T-helper 1 cell (primary cell): ENCODE results near the gene GK2.

Source experiments
- DNase-seq, 5 donors: peaks; one replicate each; pipeline ENCODE4 v3.0.0-alpha.2; 2012 to 2020

GK2 gene

DNA sequence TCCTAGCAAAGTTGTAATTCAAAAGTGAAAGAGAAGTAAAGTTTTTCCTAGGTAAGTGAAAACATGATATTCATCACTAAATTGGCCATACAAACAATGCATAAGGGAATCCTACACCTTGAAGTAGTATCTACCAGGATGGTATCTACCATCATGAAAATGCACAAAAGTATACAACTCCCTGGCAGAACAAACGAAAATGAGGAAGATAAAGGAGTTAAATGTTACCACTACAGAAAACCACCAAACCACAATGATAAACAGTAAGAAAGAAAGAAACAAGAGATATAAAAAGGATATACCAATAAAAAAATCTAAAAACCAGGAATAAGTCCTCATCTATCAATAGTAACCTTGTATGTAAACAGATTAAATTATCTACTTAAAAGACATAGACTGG, 26.9 kb downstream of the GK2 start:
- no peak for DNase-seq

DNA sequence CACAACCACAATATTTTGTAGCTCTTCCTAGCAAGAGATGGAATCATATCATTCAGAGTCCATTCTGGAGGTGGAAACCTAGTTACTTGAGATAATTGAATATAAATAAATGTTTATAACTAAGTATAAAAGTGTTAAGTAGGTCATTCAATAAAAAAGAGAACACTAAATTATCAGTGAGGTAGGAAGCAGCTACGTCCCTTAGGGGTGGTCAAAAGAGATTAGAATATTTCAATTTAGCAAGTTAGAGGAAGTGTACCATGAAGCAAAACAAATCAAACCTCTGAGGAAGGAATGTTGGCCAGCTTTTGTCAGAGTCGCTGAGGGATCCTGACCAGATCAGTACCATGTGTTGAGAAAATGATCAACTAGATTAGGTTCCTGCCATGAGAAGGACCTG, 38.0 kb downstream of the GK2 start:
- DNase-seq, result no peak

DNA sequence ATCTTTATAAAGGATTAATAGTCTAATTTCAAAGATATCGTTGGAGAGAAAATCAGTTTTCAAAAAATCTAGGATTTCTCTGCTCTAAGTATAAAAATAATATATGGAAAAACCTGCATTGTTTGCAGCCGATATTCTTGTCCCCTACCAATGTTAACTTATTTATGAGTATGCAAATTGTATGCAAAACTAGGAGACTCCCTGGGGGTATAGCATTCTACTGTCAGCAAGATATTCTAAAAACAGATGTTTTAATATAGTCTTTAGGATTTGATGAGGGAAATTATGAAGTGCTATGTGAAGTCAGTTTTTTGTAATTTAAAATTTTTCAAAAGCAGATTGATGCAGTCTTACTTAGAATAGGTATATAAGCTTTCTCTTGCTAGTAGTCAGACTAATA, 40.9 kb downstream of the GK2 start:
- no peak for DNase-seq

DNA sequence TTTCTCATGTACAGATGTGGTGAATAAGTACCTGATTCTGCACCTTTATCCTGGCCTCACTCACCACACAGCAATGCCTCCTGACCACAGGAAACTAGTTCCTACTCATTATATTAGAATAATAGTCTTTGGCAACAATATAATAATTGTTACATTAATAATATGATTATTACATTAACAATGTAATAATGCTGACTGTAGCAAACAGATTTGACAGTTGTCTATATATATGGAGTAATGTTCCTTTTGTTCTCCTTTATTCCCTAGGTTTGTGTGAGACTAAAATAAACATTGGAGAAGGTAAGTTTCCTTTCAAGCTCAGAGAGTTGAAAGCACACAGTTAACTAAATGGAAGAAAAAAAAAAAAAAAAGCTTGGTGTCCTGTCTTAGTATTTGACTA, 41.6 kb downstream of the GK2 start:
- no peak for DNase-seq

DNA sequence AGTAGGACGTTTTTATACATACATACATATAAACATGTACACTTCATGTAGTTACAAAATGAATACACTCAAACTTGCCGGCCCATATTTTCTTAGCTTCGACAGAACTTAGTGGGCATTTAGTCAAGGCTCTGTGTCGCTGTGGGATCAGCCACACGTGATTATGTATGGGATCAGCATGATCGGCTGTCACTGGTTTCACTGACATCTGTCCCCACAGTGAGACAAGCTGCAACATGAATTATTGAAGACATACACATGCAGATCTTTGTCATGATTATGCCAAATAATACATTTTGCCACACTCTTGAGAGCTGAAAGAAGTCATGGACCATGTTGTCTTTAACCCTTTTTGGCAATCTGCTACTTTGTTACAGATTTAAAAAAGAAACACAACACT, 44.0 kb downstream of the GK2 start:
- no peak for DNase-seq

DNA sequence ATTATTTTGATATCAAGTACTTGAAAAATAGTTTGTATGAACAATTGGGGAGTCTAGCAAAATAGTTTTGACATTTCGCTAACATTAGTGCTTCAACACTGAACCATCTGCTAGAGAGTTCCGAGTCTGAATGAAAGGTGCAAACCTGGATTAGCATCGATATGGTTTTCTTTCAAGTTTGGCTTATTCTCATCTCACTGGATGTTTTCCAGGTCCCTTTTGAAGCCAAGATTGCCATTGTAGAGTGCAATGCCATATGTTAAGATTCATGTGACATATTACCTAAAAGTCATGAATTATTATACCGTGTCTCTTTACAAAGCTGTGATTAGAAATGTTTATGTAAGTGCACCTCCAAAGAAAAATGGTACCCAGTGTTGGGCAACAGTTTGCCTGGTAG, 45.4 kb downstream of the GK2 start:
- no peak for DNase-seq

DNA sequence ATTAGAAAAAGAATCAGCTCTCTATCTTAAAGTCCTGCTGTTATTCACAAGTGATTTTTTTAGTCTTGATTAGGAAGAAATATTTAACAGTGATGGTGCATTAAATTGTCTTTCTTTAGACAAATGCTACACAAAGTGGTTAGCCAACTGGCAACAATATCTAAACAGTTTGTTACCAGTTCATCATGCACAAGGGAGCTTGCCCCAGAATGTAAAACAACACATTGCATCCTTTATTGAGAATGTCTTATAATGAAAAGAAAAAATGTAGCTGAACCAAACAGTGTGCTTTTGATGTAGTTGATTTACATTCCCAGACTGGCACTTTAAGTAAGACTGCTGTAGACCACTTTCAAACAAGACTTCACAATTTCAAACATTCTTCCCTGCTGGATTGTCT, 48.0 kb downstream of the GK2 start:
- DNase-seq, result no peak

DNA sequence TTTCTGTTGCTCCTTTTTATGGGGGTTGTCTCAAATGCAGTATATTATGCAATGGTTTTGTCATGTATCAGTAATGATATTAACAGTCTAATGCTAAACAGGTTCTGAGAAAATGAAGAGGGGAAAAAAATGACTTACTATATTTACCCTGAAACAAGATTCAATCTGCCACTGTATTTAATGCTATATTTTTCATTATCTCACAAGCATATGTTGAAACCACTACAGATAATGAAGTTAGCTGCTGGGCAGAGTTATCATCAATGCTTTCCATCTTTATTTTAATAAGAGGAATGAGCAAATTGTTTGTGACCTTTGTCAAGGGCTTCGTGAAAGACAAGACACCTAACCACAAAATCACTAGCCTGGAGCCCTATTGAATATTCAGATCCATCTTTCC, 49.6 kb downstream of the GK2 start:
- no peak for DNase-seq

DNA sequence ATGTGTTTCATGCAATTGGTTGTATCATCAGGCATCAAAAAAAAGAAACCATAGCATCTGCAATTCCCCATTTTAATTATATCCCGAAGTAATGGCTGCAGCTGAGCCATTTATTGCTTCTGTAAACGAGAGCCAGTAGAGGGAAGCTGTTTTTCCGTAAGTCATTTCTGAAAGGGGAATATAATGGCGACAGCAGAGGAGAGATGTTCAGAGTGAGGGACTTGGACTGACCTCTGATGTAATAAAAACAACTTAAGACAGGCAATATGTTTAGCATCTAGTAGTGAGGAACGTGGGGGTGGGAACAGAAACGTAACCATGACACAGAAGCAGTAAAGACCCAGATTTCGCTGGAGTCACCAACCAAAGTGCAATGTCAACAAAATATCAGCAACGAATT, 50.7 kb downstream of the GK2 start:
- no peak for DNase-seq
